HG02981 (cell line): Measurements from ENCODE around the gene DCAF4.
"Not testable (repeated sequence)": the region's sequence is repeated elsewhere in the genome, so short reads cannot be mapped to it uniquely, and the experiment has no call there.

Experiments
- ATAC-seq: cut with Tn5 transposase; IDR thresholded peaks from one replicate; pipeline ENCODE4 v1.9.1; 2021; ENCODE audit warnings: mild to moderate bottlenecking, moderate library complexity; ENCODE audit not compliant: unreplicated experiment

Gene DCAF4

GRCh38 chr14:72929316-72930080, 3.2 kb downstream of the DCAF4 start:
- no peak for ATAC-seq

- ATAC-seq: no peak
These were observed 6.6 kb downstream of the DCAF4 start for GRCh38 chr14:72932893-72933292.

- ATAC-seq: no peak
These were observed 13.4 kb downstream of the DCAF4 start for GRCh38 chr14:72939630-72940029.

DNA sequence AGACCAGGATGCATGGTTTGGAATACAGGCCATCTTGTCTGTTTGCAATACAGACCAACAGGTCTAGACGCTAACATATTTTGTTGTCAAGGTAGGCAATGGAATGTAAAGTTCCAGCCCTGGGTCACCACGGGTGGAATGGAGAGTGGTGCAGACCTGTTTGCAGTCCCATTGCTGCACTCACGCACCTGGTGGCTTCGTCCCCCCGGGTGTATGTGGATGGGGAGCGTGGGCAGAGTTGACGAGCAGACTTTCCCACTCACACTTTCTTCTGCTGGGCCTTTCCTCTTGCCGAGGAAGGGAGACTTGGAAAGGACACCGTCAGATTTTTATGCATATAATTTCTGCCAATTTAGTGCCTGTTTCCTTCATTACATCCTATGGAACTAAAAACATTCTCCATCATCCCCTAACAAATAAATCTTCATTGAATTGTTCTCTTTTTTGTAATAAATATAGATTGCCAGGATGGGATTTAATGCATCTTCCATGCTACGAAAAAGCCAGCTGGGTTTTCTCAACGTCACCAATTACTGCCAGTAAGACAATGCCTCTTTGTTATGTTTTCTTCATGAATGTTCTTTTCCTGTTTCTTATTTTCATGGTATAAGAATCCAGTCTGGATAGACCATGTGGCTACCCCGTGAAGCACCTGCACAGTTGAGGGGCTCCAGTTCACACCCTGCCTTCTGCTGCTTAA, 15.2 kb downstream of the DCAF4 start:
- no peak for ATAC-seq

DNA sequence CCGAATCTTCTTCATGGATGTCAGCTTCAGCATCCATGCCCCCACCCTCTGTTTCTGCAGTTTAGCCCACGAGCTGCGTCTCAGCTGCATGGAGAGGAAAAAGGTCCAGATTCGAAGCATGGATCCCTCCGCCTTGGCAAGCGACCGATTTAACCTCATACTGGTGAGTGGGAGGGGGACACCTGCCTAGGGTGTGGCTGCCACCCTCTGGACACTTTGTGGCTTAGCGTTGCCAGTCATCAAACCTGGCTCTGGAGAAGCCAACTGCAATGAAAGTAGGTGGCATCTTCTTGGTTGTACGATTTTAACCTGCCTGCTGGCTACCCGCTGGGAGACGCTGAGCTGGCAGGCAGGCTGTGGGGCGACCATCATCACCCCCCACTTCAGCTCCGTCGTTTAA, 16.7 kb downstream of the DCAF4 start:
- ATAC-seq: no peak

DNA sequence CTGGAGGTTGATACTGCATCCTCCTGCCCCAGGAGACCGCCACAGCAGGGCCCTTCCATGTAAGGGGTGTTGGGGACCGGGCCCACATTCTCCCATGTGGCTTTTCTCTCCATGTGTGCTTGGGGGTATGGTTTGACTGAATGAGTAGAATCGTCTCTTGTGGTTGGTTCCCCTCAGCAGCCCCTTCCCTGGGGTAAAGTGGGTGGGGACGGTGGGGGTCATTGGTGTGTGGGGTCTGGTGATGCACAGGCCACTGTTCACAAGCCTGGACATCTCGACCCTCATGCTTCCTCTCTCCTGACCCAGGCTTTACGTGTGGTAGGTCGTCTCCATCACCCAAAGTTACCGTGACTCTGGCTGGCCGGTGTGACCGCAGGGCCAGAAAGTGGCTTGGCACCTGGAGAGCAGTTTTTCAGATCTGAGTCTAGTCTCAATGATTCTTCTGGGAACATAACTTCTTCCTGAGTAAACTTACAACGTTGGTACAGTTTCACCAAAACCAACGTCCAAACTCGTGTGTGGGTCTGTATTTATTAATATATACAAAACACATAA, 17.7 kb downstream of the DCAF4 start:
- ATAC-seq: no peak

GRCh38 chr14:72945356-72946027, 19.2 kb downstream of the DCAF4 start:
- ATAC-seq: no peak

DNA sequence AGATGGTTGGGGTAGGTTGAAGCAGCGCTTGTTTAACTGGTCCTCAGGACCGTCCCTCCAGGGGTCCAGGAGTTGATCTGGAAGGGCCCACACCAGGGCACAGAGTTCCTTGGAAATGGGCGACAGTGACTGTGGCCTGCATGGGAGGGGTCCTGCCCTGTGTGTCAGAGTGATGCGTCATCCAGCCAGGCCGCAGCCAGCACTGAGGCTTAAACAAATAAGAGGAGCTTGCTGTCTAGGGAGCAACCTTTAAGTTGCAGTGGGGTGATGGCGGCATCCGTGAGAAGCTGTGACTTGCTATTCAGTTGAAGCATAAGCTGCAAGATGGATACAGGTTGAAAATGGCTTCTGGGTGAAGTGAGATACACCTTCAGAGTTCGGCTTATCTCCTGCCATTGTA, 20.2 kb downstream of the DCAF4 start:
- no peak for ATAC-seq

DNA sequence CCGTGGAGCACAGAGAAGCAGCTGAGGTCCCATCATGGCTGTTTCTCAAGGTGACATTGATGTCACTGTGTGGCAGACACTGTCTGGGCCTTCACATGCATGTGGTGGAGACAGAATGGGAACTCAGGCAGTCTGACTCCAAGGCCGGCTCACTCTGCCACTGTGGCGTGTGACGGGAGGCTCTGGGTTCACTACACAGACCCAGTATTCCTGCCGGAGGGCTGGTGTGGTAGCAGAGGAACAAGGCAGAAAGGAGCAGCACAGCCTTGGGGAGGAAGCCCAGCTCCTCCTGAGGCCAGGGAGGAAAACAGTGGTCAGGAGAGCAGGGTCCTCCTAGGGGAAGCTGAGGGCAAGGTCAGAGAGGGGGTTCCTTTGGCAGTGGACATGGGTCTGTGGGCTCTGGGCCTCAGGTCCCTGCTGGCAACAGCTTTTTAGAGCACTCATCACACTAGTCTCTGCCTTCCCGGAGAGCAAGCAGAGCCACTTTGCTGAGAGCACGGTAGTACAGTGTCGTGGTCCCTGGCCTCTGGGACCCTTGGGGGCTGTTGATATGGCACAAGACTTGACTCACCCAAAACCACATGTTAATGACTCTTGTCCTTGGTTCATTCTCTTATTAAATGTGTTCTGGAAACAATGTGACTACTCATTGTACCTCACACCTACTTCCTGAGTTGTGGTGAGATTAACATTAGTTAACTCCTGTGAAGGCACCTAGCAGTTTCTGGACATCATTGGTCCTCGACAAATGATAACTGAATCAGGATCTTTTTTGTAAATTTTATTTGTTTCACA, 21.3 kb downstream of the DCAF4 start:
- no peak for ATAC-seq

DNA sequence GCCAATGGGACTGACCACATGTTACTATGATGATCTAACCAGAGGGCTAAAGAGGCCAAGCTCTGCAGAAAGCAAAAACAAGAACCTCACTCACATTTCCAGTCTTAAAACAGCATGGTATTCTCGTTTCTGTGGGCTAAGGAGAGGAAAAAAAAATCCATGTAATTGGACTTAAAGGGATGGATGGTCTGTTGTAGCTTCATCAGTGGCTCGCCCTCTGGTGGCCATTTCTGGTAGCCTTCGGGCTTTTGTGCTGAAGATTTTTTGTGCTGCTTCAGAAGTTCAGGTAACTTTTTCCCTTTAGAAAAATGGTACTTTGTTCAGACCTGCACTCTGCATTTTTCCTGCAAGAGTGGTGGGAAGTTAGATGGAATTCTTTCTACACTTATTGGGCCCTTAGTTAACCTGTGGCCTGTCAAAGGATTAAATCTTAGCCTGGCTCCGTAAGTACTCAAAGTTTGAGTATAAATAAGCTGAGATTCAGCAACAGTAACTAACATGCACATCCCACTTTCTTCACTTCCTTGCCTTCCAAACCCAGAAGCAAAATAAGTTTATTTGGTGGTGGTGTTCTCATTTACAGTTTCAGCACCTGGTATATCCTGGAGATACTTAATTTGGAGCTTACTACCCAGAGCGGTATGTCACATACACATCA, 22.3 kb downstream of the DCAF4 start:
- no peak for ATAC-seq

DNA sequence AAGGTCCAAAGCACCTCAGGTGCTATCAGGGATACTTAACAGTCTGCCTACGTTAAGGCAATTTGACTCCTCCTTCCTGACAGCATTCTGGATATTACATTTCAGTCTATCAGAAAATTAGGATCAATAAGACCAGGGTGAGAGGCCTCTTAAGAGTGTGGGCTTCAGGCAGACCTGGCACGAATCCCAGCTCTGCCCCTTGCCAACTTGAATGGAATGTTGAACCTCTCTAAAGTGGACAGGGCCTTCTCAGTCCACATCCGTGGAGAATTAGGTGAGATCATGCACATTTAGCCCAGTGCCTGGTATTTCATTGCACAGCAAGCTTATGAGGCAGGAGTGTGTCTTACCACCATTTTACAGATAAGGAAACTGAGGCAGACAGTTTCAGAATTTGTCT, 25.9 kb downstream of the DCAF4 start:
- ATAC-seq: no peak

DNA sequence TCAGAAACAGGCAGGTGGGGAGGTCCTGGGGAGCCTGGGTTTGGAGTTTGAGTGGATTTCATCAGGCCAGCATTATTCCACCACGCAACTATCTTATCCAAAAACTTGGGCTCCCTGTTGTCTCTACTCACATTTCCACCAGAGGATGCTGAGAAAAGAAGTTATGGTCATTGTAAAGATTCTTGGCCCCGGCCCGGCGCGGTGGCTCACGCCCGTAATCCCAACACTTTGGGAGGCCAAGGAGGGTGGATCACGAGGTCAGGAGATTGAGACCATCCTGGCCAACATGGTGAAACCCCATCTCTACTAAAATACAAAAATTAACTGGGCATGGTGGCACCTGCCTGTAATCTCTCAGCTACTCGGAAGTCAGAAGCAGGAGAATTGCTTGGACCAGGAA, 30.5 kb downstream of the DCAF4 start:
- ATAC-seq: not testable (repeated sequence)

DNA sequence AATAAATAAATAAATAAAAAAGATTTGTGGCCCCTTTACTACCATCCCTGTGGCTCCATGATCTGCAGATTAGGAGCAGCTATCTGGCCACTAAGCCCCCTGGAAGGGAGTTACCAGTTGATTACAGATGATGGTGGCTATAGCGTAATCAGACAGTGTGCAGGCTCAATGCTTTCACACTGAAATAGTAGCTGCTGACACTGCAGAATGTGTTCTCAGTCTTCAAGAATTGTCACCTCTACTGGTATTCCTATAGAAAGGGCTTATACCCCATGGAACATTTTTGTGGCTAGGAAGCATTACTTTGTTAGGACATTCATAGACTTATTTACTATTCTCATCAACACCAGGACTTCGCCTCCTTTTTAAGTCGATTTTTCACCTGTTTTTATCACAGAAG, 30.9 kb downstream of the DCAF4 start:
- no peak for ATAC-seq

- no peak for ATAC-seq
These were observed 32.3 kb downstream of the DCAF4 start for GRCh38 chr14:72958548-72958947.

DNA sequence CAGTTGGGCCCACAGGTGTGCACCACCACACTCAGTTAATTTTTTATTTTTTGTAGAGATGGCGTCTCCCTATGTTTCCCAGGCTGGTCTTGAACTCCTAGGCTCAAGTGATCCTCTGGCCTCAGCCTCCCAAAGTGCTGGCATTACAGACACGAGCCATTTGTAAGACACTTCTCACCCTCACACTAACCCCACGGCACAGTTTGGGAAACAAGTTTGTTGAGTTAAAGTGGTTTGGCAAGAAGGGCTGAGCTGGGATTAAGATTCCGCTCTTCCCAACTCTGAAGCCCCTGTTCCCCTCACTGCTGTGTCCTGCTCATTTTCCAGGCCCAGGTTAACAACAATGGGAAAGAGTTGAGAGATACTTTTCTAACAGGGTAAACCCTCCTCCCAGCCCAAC, 34.8 kb downstream of the DCAF4 start:
- ATAC-seq: not testable (repeated sequence)

DNA sequence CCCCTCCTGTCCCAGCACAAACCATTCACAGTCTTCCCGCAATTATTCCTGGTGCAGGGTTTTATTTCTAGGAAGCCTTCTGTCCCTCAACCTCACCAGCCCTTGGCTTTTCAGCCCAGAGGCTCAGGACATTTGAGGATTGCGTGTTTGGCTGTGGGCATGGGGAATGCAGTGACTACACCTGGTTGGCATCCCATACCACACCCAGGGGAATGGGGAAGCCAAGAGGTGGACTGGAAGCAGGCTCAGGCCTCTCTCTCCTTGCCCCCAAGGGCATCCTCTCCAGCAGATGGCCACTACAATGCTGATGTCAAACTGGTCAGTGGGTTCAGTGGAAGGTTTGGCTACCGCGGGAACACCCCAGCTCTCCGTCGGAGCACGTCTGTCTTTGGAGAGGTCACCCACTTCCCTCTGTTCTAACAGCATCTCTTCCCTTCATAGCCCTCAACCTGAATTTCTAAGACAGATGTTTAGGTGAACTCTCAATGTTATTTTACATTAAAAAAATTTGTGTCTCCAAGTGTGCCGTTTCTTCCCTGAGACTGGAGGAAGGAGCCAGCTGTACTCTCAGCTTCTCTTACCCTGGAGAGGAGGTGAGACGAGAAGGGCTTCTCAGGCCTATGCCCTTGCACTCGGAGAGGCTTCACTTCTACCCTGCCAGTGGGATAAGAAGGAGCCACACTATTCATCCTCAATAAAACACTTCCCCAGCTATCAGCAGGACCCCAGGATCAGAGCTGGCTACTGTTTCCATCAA, 35.5 kb downstream of the DCAF4 start:
- no peak for ATAC-seq

- ATAC-seq: not testable (repeated sequence)
These were observed 36.1 kb downstream of the DCAF4 start for GRCh38 chr14:72962336-72962754.

GRCh38 chr14:72962829-72963312, 36.6 kb downstream of the DCAF4 start:
- ATAC-seq: no peak

- ATAC-seq: no peak
These were observed 39.0 kb downstream of the DCAF4 start for GRCh38 chr14:72965249-72965648.
